C4-2B (cell line): ENCODE results near the gene WDR81.
"Not testable (repeated sequence)": the region's sequence is repeated elsewhere in the genome, so short reads cannot be mapped to it uniquely, and the experiment has no call there.

Experiments
- H3K27ac ChIP-seq: fragments of 450-650 bp; 2 replicates; pipeline ENCODE4 v1.5.1; 2017
- ZFX ChIP-seq: fragments of 450-650 bp; IDR thresholded peaks from 2 replicates; pipeline ENCODE4 v1.6.1; 2017
- TF ChIP-seq, protein P1 (sequence below): fragments of 450-650 bp; conservative IDR thresholded peaks from 2 replicates; pipeline ENCODE4 v1.5.1; 2017; ENCODE audit warnings: mild to moderate bottlenecking

WDR81 gene

DNA sequence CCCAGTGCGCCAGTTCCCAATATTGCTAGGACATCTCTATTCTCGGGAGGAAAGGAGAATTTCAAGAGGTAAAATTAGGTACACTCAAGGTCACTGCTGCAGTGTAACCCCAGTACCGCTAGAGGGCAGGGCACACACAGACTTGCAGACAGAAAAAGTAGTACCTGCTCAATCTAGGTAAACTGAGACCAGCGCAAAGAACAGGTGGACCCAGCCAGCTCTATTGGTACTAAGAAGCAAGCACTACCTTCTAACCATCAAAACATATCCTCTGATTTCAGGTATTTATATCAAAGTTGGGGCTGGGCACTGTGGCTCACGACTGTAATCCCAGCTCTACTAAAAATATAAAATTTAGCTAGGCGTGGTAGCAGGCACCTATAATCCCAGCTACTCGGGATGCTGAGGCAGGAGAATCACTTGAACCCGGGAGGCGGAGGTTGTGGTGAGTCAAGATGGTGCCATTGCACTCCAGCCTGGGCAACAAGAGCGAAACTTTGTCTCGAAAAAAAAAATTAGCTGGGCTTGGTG, 3.6 kb upstream of the WDR81 start:
- no peak overlapping the region for H3K27ac ChIP-seq
- no peak for TF ChIP-seq ZFX
- TF ChIP-seq, protein P1, sequence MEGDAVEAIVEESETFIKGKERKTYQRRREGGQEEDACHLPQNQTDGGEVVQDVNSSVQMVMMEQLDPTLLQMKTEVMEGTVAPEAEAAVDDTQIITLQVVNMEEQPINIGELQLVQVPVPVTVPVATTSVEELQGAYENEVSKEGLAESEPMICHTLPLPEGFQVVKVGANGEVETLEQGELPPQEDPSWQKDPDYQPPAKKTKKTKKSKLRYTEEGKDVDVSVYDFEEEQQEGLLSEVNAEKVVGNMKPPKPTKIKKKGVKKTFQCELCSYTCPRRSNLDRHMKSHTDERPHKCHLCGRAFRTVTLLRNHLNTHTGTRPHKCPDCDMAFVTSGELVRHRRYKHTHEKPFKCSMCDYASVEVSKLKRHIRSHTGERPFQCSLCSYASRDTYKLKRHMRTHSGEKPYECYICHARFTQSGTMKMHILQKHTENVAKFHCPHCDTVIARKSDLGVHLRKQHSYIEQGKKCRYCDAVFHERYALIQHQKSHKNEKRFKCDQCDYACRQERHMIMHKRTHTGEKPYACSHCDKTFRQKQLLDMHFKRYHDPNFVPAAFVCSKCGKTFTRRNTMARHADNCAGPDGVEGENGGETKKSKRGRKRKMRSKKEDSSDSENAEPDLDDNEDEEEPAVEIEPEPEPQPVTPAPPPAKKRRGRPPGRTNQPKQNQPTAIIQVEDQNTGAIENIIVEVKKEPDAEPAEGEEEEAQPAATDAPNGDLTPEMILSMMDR, result peak; percentile 99

DNA sequence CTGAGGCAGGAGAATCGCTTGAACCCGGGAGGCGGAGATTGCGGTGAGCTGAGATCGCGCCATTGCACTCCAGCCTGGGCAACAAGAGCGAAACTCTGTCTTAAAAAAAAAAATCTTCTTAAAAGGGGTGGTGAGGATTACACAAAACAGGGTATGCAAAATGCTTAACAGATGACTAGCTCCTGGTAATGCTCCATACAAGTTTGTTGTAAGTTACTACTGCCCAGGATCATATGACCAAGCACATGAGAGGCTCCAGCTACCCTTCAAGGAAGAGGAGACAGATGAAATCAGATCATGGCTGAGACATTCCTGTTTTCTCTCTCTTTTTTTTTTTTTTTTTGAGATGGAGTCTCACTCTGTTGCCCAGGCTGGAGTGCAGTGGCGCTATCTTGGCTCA, 2.5 kb upstream of the WDR81 start:
- not testable (repeated sequence) for H3K27ac ChIP-seq

DNA sequence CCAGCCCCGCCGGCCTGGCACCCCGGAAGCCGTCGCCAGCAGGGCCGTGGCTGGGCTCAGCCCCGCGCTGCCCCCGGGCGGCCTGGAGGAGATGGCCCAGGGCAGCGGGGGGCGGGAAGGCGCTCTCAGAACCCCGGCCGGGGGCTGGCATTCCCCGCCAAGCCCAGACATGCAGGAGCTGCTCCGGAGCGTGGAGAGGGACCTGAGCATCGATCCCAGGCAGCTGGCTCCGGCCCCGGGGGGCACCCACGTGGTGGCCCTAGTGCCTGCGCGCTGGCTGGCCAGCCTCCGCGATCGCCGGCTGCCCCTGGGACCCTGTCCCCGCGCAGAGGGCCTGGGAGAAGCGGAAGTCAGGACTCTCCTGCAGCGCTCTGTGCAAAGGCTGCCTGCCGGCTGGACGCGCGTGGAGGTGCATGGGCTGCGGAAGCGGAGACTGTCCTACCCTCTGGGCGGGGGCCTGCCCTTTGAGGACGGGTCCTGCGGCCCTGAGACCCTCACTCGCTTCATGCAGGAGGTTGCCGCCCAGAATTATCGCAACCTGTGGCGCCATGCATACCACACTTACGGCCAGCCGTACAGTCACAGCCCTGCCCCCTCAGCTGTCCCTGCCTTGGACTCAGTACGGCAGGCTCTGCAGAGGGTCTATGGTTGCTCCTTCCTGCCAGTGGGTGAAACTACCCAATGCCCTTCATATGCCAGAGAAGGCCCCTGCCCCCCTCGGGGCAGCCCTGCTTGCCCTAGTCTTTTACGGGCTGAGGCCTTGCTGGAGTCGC, 551 bp downstream of the WDR81 start:
- peak overlapping the region; percentile 75 for H3K27ac ChIP-seq
- TF ChIP-seq, protein P1, result no peak; the same call in 1 of the 2 replicates
- TF ChIP-seq ZFX, result peak; percentile 55; the same call in 1 of the 2 replicates

DNA sequence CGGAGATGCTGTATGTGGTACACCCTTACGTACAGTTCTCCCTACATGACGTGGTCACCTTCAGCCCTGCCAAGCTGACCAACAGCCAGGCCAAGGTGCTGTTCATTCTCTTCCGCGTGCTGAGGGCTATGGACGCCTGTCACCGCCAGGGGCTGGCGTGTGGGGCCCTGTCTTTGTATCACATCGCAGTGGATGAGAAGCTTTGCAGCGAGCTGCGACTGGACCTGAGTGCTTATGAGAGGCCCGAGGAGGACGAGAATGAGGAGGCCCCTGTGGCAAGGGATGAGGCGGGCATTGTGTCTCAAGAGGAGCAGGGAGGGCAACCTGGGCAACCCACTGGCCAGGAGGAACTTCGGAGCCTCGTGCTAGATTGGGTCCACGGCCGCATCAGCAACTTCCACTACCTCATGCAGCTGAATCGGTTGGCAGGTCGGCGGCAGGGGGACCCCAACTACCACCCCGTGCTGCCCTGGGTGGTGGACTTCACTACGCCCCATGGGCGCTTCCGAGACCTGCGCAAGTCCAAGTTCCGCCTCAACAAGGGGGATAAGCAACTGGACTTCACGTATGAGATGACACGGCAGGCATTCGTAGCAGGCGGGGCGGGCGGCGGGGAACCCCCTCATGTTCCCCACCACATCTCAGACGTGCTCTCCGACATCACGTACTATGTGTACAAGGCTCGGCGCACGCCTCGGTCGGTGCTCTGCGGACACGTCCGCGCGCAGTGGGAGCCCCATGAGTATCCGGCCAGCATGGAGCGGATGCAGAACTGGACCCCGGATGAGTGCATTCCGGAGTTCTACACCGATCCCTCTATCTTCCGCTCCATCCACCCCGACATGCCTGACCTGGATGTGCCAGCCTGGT, 1.4 kb downstream of the WDR81 start:
- H3K27ac ChIP-seq, result peak overlapping the region; percentile 75

DNA sequence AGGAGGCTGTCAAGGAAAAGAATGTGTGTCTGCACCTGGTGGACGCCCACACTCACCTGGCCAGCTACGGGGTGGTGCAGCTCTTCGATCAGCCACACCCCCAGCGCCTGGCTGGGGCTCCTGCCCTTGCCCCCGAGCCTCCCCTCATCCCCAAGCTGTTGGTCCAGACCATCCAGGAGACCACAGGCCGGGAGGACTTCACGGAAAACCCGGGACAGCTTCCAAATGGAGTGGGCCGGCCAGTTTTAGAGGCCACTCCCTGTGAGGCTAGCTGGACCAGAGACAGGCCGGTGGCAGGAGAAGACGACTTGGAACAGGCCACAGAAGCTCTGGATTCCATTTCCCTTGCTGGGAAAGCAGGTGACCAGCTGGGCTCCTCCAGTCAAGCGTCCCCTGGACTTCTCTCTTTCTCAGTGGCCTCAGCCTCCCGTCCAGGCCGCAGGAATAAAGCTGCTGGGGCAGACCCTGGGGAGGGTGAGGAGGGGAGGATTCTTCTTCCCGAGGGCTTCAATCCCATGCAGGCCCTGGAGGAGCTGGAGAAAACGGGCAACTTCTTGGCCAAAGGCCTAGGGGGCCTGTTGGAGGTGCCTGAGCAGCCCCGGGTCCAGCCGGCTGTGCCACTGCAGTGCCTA, 2.2 kb downstream of the WDR81 start:
- H3K27ac ChIP-seq, result no peak overlapping the region
- TF ChIP-seq, protein P1, result no peak
- TF ChIP-seq ZFX, result no peak

More for the DNA sequence above, 1.4 kb downstream of the WDR81 start:
- TF ChIP-seq ZFX, result no peak
- TF ChIP-seq, protein P1, result no peak

DNA sequence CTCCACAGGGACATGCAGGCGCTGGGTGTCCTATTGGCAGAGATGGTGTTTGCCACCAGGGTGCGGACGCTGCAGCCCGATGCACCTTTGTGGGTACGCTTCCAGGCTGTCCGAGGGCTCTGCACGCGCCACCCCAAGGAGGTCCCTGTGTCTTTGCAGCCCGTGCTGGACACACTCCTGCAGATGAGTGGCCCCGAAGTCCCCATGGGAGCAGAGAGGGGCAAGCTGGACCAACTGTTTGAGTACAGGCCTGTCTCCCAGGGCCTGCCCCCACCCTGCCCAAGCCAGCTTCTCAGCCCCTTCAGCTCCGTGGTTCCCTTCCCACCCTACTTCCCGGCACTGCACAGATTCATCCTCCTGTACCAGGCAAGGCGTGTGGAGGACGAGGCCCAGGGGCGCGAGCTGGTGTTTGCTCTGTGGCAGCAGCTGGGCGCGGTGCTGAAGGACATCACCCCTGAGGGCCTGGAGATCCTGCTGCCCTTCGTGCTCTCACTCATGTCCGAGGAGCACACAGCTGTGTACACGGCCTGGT, 2.8 kb downstream of the WDR81 start:
- TF ChIP-seq, protein P1, result no peak
- no peak for TF ChIP-seq ZFX

DNA sequence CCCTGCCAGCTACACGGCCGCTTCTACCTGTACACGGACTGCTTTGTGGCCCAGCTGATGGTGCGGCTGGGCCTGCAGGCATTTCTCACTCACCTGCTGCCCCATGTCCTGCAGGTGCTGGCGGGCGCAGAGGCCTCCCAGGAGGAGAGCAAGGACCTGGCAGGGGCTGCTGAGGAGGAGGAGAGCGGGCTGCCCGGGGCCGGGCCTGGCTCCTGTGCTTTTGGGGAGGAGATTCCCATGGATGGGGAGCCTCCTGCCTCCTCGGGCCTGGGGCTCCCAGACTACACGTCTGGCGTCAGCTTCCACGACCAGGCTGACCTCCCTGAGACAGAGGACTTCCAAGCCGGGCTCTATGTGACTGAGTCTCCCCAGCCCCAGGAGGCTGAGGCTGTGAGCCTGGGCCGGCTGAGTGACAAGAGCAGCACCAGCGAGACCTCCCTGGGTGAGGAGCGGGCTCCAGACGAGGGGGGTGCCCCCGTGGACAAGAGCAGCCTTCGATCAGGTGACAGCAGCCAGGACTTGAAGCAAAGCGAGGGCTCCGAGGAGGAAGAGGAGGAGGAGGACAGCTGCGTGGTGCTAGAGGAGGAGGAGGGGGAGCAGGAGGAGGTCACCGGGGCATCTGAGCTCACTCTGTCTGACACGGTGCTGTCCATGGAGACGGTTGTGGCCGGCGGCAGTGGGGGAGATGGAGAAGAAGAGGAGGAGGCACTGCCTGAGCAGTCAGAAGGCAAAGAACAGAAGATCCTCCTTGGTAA, 3.5 kb downstream of the WDR81 start:
- H3K27ac ChIP-seq, result no peak overlapping the region
- TF ChIP-seq ZFX, result no peak

More for the DNA sequence above, 2.8 kb downstream of the WDR81 start:
- H3K27ac ChIP-seq, result no peak overlapping the region
